Right ventricle myocardium inferior (tissue), 1 donor: ENCODE data around the gene KRTAP1-3. TPM values are rescaled to one million over a fixed set of nuclear protein-coding genes. Genes with fewer than 3 reads are reported as not detected.
"Not testable (repeated sequence)": the region's sequence is repeated elsewhere in the genome, so short reads cannot be mapped to it uniquely, and the experiment has no call there.

ENCODE experiments used
- ATAC-seq: fragments of 200-7000 bp; cut with Tn5 transposase; one replicate; pipeline ENCODE4 v1.9.1; 2020; ENCODE audit warnings: mild to moderate bottlenecking, moderate library complexity
- DNase-seq: peaks from one replicate; pipeline ENCODE4 v3.0.0; 2021; ENCODE audit errors: missing footprints
- intact Hi-C: fragments of 100-400 bp; cut with DNase I; formaldehyde crosslinking; loops from one replicate; pipeline ENCODE4 v1.11.0; 2022
- total RNA-seq: library from RNA; stranded (reverse); fragmentation: NEBNext Ultra II Directional; extraction: Animal tissue kit (Norgen Biotek cat#: 25700); gene quantifications from one replicate; pipeline ENCODE4 v1.2.1, GENCODE V29; 2021
- donor health status: DM: no; HTN: yes; CAD: no; lungs with severe emphysema.

KRTAP1-3 gene
- total RNA-seq, 1 donor from 2014 or later, result not detected

DNA sequence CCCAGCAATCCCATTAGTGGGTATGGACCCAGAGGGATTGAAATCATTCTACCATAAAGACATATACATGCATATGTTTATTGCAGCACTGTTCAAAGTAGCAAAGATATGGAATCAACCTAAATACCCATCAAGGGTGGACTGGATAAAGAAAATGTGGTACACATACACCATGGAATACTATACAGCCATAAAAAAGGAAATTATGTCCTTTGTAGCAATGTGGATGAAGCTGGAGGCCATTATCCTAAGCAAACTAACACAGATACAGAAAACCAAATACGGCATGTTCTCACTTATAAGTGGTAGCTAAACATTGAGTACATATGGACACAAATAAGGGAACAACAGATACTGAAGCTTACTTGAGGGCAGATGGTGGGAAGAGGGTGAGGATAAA lies 22.9 kb upstream of the KRTAP1-3 start:
- intact Hi-C loops, result no loop called here
- no peak for DNase-seq
- ATAC-seq, result no peak

GRCh38 chr17:41055130-41055529 lies 20.5 kb upstream of the KRTAP1-3 start, which contains the start of gene KRTAP2-2:
KRTAP2-2 (minus strand) TSS chr17:41055230; CDS start chr17:41055211, 19 bp downstream.
- intact Hi-C loops, DNase-seq, ATAC-seq: not testable (repeated sequence)

DNA sequence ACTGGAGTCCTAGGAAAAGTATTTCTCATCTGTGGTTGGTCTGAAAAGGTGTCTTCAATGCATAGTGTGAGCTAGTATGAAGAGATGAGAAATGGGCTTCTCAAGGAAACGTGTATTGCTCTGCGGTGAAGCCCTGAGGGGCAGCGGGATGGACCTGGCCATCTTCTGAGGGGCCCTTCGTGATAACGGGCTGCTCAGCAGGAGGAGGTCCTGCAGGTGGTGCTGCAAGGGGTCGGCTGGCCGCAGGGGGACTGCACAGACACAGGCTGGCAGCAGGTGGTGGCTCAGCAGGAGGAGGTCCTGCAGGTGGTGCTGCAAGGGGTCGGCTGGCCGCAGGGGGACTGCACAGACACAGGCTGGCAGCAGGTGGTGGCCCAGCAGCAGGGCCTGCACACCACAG lies 19.9 kb upstream of the KRTAP1-3 start:
- ATAC-seq, DNase-seq, intact Hi-C loops: not testable (repeated sequence)

- intact Hi-C loops, result no loop called here
- ATAC-seq (no peak), DNase-seq (no peak)
These were observed 19.4 kb upstream of the KRTAP1-3 start for GRCh38 chr17:41054025-41054424.

DNA sequence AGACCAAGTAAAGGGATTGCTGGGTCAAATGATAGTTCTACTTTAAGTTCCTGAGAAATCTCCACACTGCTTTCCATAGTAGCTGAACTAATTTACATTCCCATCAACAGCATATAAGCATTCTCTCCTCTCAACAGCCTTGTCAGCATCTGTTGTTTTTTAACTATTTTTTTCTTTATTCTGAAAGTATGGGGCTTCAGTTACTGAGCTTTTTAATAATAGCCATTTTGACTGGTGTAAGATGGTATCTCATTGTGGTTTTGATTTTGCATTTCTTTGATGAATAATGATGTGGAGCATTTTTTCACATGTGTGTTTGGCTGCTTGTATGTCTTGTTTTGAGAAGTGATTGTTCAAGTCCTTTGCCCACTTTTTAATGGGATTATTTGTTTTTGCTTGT lies 17.9 kb upstream of the KRTAP1-3 start:
- DNase-seq (no peak), ATAC-seq (no peak)
- intact Hi-C loops, result no loop called here

GRCh38 chr17:41049110-41049509 lies 14.4 kb upstream of the KRTAP1-3 start:
- DNase-seq (no peak), ATAC-seq (no peak)
- intact Hi-C loops, result no loop called here

GRCh38 chr17:41048441-41048840 lies 13.8 kb upstream of the KRTAP1-3 start:
- intact Hi-C loops, result no loop called here
- ATAC-seq, result no peak
- no peak for DNase-seq

- ATAC-seq, DNase-seq, intact Hi-C loops: not testable (repeated sequence)
These were observed 12.2 kb upstream of the KRTAP1-3 start, which contains the start of gene KRTAP2-1 for GRCh38 chr17:41046735-41047465. KRTAP2-1 (minus strand) TSS chr17:41047316; CDS start chr17:41047267, 49 bp downstream.

- ATAC-seq (no peak), DNase-seq (no peak)
- intact Hi-C loops, result no loop called here
These were observed 8.3 kb upstream of the KRTAP1-3 start for GRCh38 chr17:41042953-41043352.

DNA sequence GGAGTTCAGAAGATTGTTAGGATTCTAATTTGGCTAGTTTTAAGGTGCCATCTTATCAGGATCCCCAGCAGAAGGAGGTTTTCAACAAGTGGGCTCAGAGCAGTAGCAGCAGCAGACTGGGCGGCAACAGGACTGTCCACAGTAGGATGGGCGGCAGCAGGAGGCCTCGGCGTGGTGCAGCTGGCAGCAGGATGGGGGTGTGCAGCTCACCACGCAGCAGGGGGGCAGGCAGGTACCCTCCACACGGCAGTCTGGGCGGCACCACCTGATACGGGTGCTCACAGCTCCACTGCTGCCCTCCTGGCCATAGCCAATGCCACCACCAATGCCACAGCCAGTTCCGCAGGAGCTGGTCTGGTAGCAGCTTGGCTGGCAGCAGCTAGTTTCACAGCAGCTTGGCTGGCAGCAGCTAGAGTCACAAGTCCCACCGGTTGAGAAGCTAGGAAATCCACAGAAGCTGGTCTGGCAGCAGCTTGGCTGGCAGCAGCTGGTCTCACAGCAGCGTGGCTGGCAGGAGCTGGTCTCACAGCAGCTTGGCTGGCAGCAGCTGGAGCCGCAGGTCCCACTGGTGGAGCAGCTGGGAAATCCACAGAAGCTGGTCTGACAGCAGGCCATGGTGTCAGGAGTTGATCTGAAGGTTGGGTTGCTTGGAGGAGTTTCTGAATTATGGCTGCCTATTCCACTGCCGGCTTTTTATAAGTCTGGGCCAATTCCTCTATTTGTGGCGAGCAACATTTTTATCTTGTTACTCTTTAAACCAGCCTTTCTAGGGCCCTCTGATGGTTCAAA lies 6.3 kb upstream of the KRTAP1-3 start, which contains the start of gene KRTAP1-1:
Gene KRTAP1-1, minus strand, starts transcription at position 668 of the 789 bp plus-strand sequence. Its CDS starts 53 bp downstream, at position 615.
- ATAC-seq, intact Hi-C loops, DNase-seq: not testable (repeated sequence)

DNA sequence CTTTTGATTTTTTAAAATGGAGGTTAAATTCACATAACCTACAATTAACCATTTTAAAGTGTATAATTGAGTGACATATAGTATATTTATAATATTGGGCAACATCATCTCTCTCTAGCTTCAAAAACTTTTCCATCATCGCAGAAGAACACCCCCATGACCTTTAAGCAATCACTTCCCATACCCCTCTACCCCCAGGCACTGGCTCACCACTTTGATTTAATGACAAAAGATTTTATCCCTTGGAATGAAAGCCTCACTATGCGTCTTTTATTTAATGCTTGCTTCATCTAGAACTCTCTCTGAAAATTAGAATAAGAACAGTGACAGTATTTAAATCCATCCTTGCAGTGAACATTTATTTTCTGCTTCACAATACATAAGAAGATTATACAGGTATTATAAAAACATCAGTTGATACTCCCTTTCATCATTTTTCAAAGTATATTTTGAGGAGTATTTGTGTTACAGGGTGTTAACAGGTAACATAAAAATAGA lies 3.2 kb upstream of the KRTAP1-3 start:
- no peak for ATAC-seq
- intact Hi-C loops, result no loop called here
- no peak for DNase-seq

GRCh38 chr17:41029633-41030245 lies 4.9 kb downstream of the KRTAP1-3 start, which contains the start of gene KRTAP1-4:
KRTAP1-4 (minus strand) TSS chr17:41030195; CDS start chr17:41030078, 117 bp downstream.
- no peak for ATAC-seq
- intact Hi-C loops, result no loop called here
- DNase-seq, result no peak

GRCh38 chr17:41026715-41027471 lies 7.8 kb downstream of the KRTAP1-3 start, which contains the start of gene KRTAP1-5:
KRTAP1-5 (minus strand) TSS chr17:41027208; CDS start chr17:41027155, 53 bp downstream.
- intact Hi-C loops, result no loop called here
- ATAC-seq (no peak), DNase-seq (no peak)

GRCh38 chr17:41024697-41025096 lies 10.0 kb downstream of the KRTAP1-3 start:
- ATAC-seq, result no peak

DNA sequence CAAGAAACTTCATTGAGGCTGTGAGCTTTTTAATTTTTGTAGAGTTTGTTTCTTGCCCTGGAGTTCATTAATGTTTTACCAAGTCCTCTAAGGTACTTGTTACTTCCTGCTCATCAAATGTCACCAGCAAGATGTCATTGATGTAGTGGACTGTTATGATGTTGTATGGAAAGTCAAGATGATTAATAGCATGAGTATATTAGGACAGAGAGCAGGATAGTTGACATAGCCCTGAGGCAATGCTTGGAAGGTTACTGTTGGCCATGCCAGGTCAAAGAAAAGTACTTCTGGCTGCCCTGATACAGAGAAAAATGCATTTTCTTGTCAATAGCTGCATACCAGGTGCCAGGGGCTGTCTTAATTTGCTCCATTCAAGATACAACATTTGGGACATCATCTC lies 14.3 kb downstream of the KRTAP1-3 start:
- ATAC-seq, result no peak

More at GRCh38 chr17:41024697-41025096, 10.0 kb downstream of the KRTAP1-3 start:
- no peak for DNase-seq
- intact Hi-C loops, result no loop called here

GRCh38 chr17:41019415-41019814 lies 15.3 kb downstream of the KRTAP1-3 start:
- DNase-seq, result no peak
- intact Hi-C loops, result no loop called here
- ATAC-seq, result no peak

More for the DNA sequence above, 14.3 kb downstream of the KRTAP1-3 start:
- intact Hi-C loops, result no loop called here
- DNase-seq, result no peak

DNA sequence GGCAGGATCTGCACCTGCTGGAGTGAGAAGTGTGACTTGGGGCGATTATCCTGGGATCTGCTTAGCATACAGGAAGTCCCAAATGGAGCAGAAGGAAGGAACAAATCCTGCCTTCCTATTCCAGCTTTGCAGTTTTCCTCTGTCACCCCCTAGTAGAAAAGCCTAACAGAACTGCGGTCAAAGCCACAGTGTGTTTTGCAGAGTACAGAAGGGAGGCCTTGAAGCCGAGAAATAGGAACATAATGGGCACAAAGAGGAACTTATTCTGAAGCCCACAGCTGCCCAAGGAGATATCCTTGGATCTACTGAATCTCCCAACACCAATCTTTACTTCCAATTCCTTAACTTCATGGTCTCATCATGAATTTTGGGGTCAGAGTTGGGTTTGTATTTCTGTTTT lies 16.1 kb downstream of the KRTAP1-3 start:
- intact Hi-C loops, result no loop called here
- ATAC-seq (no peak), DNase-seq (no peak)

- intact Hi-C loops, result no loop called here
- DNase-seq (no peak), ATAC-seq (no peak)
These were observed 18.0 kb downstream of the KRTAP1-3 start for GRCh38 chr17:41016578-41017215.
